Suprapubic skin (tissue), 4 donors: ENCODE results near the gene AGAP3. TPM values are rescaled to one million over a fixed set of nuclear protein-coding genes. Genes with fewer than 3 reads are reported as not detected.

ENCODE experiments used
- DNase-seq, 2 donors: peaks; one replicate each; pipeline ENCODE4 v3.0.0-alpha.2; 2019; ENCODE audit warnings: low spot score in 2 of 2
- H3K27ac ChIP-seq: fragments of 200-600 bp; sonication (generic); one replicate; pipeline ENCODE4 v1.5.1; 2019
- H3K27me3 ChIP-seq: fragments of 200-600 bp; sonication (generic); one replicate; pipeline ENCODE4 v1.5.1; 2019
- H3K36me3 ChIP-seq: fragments of 200-600 bp; sonication (generic); one replicate; pipeline ENCODE4 v1.5.1; 2019
- H3K4me1 ChIP-seq: fragments of 200-600 bp; sonication (generic); one replicate; pipeline ENCODE4 v1.5.1; 2019
- H3K4me3 ChIP-seq: fragments of 200-600 bp; sonication (generic); one replicate; pipeline ENCODE4 v1.5.1; 2019; ENCODE audit warnings: mild to moderate bottlenecking
- H3K9me3 ChIP-seq: fragments of 200-600 bp; sonication (generic); one replicate; pipeline ENCODE4 v1.5.1; 2019
- EP300 ChIP-seq: sonication (generic); formaldehyde crosslinking; IDR thresholded peaks from one replicate; pipeline ENCODE4 v1.6.1; 2017; ENCODE audit warnings: antibody characterized with exemption
- POLR2A ChIP-seq, 2 donors: fragments of 450-650 bp; IDR thresholded peaks; one replicate each; pipeline ENCODE4 v1.6.1; 2017; ENCODE audit warnings: antibody characterized with exemption in 2 of 2, mild to moderate bottlenecking in 2 of 2, moderate library complexity in 2 of 2
- POLR2AphosphoS5 ChIP-seq, 3 donors: sonication (generic); formaldehyde crosslinking; IDR thresholded peaks; one replicate each; pipeline ENCODE4 v1.6.1; 2017; ENCODE audit warnings: antibody characterized with exemption in 3 of 3
- WGBS: methylation state at CpG from one replicate; pipeline ENCODE4 v1.1.5; 2018; 5-methylcytosine and 5-hydroxymethylcytosine counted together
- total RNA-seq, 4 donors: library from RNA; depleted of rRNA; stranded (reverse); fragments of >200 nt; gene quantifications; one replicate each; pipeline ENCODE4 v1.1.0, GENCODE V29; 2016
- TF ChIP-seq, protein P1 (sequence below), 2 donors: fragments of 200-600 bp in 1 of 2; fragments of 450-650 bp in 1 of 2; sonication (generic) in 1 of 2; IDR thresholded peaks; one replicate each; pipeline ENCODE4 v1.5.1; 2016 to 2019; ENCODE audit warnings: antibody characterized with exemption in 2 of 2, mild to moderate bottlenecking in 1 of 2, moderate library complexity in 1 of 2

The AGAP3 gene
- total RNA-seq, 4 donors from 2014 or later = 126 to 162 (median 134) TPM

GRCh38 chr7:151075978-151076426 is 10.3 kb upstream of the AGAP3 start:
- 86% methylated on average over 22 of the region's 22 CpGs for WGBS
- Histone ChIP-seq H3K27me3 (no peaks in the 10 kb centered on the region), H3K27ac (no peak overlapping the region), H3K36me3 (peaks cover 68% of the 10 kb centered on the region), H3K4me1 (peaks cover 40% of the 10 kb centered on the region), H3K9me3 (no peaks in the 10 kb centered on the region), H3K4me3 (no peak overlapping the region)
- DNase-seq = no peak
- TF ChIP-seq, protein P1, sequence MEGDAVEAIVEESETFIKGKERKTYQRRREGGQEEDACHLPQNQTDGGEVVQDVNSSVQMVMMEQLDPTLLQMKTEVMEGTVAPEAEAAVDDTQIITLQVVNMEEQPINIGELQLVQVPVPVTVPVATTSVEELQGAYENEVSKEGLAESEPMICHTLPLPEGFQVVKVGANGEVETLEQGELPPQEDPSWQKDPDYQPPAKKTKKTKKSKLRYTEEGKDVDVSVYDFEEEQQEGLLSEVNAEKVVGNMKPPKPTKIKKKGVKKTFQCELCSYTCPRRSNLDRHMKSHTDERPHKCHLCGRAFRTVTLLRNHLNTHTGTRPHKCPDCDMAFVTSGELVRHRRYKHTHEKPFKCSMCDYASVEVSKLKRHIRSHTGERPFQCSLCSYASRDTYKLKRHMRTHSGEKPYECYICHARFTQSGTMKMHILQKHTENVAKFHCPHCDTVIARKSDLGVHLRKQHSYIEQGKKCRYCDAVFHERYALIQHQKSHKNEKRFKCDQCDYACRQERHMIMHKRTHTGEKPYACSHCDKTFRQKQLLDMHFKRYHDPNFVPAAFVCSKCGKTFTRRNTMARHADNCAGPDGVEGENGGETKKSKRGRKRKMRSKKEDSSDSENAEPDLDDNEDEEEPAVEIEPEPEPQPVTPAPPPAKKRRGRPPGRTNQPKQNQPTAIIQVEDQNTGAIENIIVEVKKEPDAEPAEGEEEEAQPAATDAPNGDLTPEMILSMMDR (IDR thresholded peaks at IDR 0.05) = no peak
- no peak for TF ChIP-seq POLR2AphosphoS5 (IDR thresholded peaks at IDR 0.05)
- TF ChIP-seq POLR2A (IDR thresholded peaks at IDR 0.05) = no peak
- no peak for TF ChIP-seq EP300

DNA sequence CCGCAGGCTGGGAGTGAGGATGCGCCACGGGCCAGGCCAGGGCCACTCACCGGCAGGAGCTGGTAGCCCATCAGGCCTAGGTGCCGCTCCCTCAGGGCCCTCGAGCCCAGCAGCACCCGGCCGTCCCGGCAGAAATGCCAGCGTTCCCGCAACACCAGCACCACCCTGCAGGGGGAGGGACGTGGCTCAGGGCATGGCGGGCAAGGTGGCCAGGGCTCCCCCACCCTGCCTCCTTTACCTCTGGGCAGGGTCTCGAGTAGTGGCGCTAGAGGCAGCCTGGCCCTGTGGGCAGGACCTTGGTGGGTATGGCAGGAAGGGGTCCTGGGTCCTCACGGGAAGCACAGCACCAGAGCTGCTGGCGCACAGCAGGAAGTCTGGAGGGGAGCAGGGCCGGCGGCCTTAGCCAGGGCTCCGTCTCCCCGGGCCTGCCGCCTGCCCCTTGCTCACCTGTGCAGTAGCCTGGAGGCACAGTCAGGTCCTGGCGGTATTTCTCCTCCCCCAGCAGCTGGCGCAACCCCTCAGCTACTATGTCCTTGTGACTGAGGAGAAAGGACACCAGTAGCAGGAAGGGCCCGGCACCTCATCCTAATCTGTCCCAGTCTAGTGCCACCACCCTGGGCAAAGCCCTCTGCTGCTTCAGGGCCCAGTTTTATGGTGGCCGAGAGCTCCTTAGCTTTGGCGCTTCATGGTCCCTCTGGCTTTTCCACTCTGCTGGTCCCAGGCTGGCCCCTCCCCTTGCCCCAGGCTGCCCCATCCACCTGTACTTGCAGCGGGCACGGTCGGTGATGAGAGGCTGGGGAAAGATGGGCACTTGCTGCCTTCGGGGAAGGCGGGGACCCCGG is 9.2 kb upstream of the AGAP3 start:
- Histone ChIP-seq H3K27me3 (no peaks in the 10 kb centered on the region), H3K9me3 (no peaks in the 10 kb centered on the region), H3K4me3 (no peak overlapping the region), H3K27ac (peak overlapping the region; percentile 20), H3K4me1 (peaks cover 50% of the 10 kb centered on the region), H3K36me3 (peaks cover 57% of the 10 kb centered on the region)
- no peak for DNase-seq
- TF ChIP-seq, protein P1 (IDR thresholded peaks at IDR 0.05) = peak in 1 of 2 donors; percentile 11
- TF ChIP-seq POLR2AphosphoS5 (IDR thresholded peaks at IDR 0.05) (no peak), POLR2A (IDR thresholded peaks at IDR 0.05) (no peak), EP300 (no peak)
- WGBS = 75% methylated on average over 17 of the region's 33 CpGs

DNA sequence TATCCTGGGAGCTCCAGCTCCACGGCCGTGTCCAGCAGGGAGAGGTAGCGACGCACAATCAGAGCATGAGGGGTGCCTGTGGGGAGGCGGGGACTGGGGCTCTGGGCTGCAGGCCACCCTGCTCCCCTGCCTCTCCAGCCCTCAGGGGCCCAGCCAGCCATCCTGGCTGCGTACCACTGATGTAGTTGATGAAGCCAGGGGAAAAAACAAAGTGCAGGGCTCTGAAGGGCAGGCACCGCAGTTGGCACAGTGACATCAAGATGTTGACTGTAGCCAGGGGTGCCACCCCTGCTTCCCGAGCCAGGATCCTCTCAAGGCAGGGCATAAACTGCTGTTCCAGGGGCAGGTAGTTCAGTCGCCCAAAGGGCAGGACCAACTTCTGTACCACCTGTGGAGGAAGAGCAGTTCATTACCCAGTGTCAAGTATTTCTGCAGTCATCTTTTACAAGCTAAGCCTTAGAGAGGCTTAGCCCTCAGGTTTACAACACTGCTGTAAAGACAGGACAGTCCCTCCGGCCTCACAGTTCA is 8.5 kb upstream of the AGAP3 start:
- no peaks in the 10 kb centered on the region for H3K9me3 ChIP-seq
- peaks cover 57% of the 10 kb centered on the region for H3K4me1 ChIP-seq
- peak overlapping the region; percentile 20 for H3K27ac ChIP-seq
- peaks cover 50% of the 10 kb centered on the region for H3K36me3 ChIP-seq
- H3K4me3 ChIP-seq = no peak overlapping the region
- 67% methylated on average over 9 of the region's 10 CpGs for WGBS
- TF ChIP-seq EP300 (no peak), POLR2A (IDR thresholded peaks at IDR 0.05) (no peak), POLR2AphosphoS5 (IDR thresholded peaks at IDR 0.05) (no peak)
- TF ChIP-seq, protein P1 (IDR thresholded peaks at IDR 0.05) = no peak
- no peaks in the 10 kb centered on the region for H3K27me3 ChIP-seq
- DNase-seq = peak in 1 of 2 donors; percentile 64

DNA sequence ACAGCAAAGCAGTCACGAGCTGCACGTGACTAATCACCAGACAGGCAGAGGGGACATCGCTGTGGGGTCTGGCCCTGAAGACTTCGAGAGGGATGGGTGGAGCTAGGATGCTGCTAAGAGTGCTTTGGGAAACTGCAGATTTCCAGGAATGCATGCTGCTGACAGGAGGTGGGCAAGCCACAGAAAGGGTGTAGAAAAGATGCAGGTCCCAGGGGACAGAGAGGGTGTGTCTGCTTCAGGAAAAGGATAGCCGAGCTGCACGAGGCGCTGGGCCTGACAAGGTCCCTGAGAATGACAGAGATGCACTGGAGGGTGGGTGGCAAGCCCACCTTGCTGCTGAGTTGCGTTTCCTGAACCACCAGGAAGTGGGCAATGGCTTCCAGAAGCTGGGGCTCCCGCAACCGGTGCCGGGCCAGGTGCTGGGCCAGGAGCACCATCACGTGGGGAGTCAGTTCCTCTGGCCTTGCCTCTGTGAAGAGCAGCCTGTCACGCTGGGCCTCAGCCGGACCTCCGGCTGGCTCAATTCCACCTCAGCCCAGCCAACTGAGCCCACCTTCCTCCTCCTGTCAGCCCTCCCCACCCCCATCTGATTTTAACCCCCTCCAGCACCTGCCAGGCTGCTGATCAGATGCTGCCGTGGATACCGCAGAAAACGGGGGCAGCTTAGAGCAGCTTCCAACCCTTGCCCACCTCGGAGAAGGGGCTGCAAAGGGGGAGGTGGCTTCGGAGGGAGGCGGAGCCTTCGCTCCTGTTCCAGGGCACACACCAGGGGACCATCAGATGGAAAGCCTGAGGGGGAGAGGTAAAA is 7.8 kb upstream of the AGAP3 start:
- TF ChIP-seq EP300 (no peak), POLR2AphosphoS5 (IDR thresholded peaks at IDR 0.05) (no peak), POLR2A (IDR thresholded peaks at IDR 0.05) (no peak)
- TF ChIP-seq, protein P1 (IDR thresholded peaks at IDR 0.05) = no peak
- Histone ChIP-seq H3K27ac (peak overlapping the region; percentile 20), H3K4me1 (peaks cover 61% of the 10 kb centered on the region), H3K27me3 (no peaks in the 10 kb centered on the region), H3K9me3 (no peaks in the 10 kb centered on the region), H3K36me3 (peaks cover 44% of the 10 kb centered on the region), H3K4me3 (no peak overlapping the region)
- peak in 1 of 2 donors; percentile 87 for DNase-seq
- WGBS = 52% methylated on average over 14 of the region's 22 CpGs
